ENCODE measurements around the gene STON2.

The STON2 gene

DNA sequence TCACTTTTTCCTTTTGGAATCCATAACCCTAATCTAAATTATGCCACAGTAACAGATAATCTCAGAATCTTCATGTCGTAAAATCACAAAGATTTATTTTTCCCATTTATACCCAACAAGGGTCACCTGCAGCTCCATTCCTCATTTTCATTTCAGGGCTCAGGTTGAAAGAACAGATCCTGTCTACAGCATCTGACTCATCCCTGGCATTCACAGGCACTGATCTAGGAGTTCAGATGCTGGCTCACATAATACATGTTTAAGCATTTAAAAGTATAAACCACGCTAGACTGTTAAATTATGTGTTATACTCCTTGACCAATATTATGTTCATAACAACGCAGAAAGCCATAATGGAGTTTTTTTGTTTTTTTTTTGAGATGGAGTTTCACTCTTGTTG lies 58.3 kb downstream of the STON2 start:
- Mint-ChIP-seq H3K36me3 (ENCODE audit: low read depth) (no peaks in the 10 kb centered on the region), H3K27me3 (peaks cover 7% of the 10 kb centered on the region), H3K27ac (no peak overlapping the region), H3K9me3 (no peaks in the 10 kb centered on the region), H3K4me3 (no peak overlapping the region), H3K4me1 (no peaks in the 10 kb centered on the region)
- ATAC-seq: no peak
- DNase-seq: no peak

DNA sequence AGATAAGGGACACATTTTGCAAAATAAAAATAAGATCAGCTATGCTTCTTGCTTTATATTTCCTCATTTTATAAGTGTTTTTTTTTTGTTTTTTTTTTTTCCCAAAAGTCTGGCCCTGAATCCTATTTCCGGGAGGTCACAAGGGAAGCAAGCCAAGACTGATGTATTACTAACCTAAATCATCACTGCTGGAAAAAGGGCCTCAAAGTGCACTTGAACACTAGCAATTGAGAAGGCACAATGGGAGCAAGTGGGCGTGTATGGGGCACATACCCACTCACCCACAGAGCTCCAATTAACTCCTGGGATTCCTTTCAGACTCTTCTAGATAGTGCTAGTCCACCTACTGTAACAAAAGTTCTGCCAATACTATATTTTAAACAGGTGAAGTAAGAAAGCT lies 58.8 kb downstream of the STON2 start:
- H3K36me3 Mint-ChIP-seq (ENCODE audit: low read depth): no peaks in the 10 kb centered on the region
- no peak for DNase-seq
- no peaks in the 10 kb centered on the region for H3K4me1 Mint-ChIP-seq
- ATAC-seq: no peak
- H3K9me3 Mint-ChIP-seq: no peaks in the 10 kb centered on the region
- no peak overlapping the region for H3K27ac Mint-ChIP-seq
- H3K27me3 Mint-ChIP-seq: peaks cover 7% of the 10 kb centered on the region
- H3K4me3 Mint-ChIP-seq: no peak overlapping the region

GRCh38 chr14:81340201-81340600 lies 59.9 kb downstream of the STON2 start:
- ATAC-seq (no peak), DNase-seq (no peak)
- no peaks in the 10 kb centered on the region for H3K36me3 Mint-ChIP-seq (ENCODE audit: low read depth)
- H3K27ac Mint-ChIP-seq: no peak overlapping the region
- H3K4me3 Mint-ChIP-seq: no peak overlapping the region
- H3K9me3 Mint-ChIP-seq: no peaks in the 10 kb centered on the region
- H3K27me3 Mint-ChIP-seq: peaks cover 3% of the 10 kb centered on the region
- H3K4me1 Mint-ChIP-seq: no peaks in the 10 kb centered on the region

DNA sequence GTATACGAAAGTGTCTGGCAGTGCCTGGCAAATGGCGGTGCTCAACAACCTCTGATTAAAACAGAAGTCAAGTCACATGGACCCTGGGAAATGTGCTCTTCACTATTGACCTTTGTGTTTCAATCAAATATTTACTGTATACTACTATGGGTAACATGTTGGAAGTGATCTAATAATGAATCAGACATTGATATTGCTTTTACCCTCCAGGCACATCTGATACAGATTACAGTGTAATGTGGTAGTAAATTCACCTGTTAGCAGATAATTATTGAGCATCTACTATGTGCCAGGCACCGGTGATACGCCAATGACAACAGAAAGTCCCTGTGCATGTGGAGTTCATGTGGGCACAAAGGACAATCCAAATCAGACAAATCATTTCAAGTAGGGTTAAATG lies 63.1 kb downstream of the STON2 start:
- peaks cover 6% of the 10 kb centered on the region for H3K27me3 Mint-ChIP-seq
- DNase-seq (no peak), ATAC-seq (no peak)
- H3K4me3 Mint-ChIP-seq: no peak overlapping the region
- H3K36me3 Mint-ChIP-seq (ENCODE audit: low read depth): no peaks in the 10 kb centered on the region
- H3K27ac Mint-ChIP-seq: no peak overlapping the region
- no peaks in the 10 kb centered on the region for H3K9me3 Mint-ChIP-seq
- H3K4me1 Mint-ChIP-seq: no peaks in the 10 kb centered on the region

- no peak overlapping the region for H3K4me3 Mint-ChIP-seq
- H3K36me3 Mint-ChIP-seq (ENCODE audit: low read depth): no peaks in the 10 kb centered on the region
- ATAC-seq (no peak), DNase-seq (no peak)
- no peaks in the 10 kb centered on the region for H3K9me3 Mint-ChIP-seq
- peaks cover 6% of the 10 kb centered on the region for H3K27me3 Mint-ChIP-seq
- H3K27ac Mint-ChIP-seq: no peak overlapping the region
- no peaks in the 10 kb centered on the region for H3K4me1 Mint-ChIP-seq
Observed at GRCh38 chr14:81336009-81336408, 64.1 kb downstream of the STON2 start.

- no peak overlapping the region for H3K4me3 Mint-ChIP-seq
- peaks cover 6% of the 10 kb centered on the region for H3K27me3 Mint-ChIP-seq
- DNase-seq (no peak), ATAC-seq (no peak)
- H3K4me1 Mint-ChIP-seq: peaks cover 2% of the 10 kb centered on the region
- H3K36me3 Mint-ChIP-seq (ENCODE audit: low read depth): no peaks in the 10 kb centered on the region
- no peak overlapping the region for H3K27ac Mint-ChIP-seq
- no peaks in the 10 kb centered on the region for H3K9me3 Mint-ChIP-seq
Observed at GRCh38 chr14:81332725-81333124, 67.4 kb downstream of the STON2 start.

GRCh38 chr14:81331229-81332021 lies 68.7 kb downstream of the STON2 start:
- H3K9me3 Mint-ChIP-seq: no peaks in the 10 kb centered on the region
- no peak overlapping the region for H3K4me3 Mint-ChIP-seq
- DNase-seq (no peak), ATAC-seq (no peak)
- peaks cover 2% of the 10 kb centered on the region for H3K4me1 Mint-ChIP-seq
- no peaks in the 10 kb centered on the region for H3K36me3 Mint-ChIP-seq (ENCODE audit: low read depth)
- H3K27me3 Mint-ChIP-seq: peaks cover 6% of the 10 kb centered on the region
- H3K27ac Mint-ChIP-seq: no peak overlapping the region

DNA sequence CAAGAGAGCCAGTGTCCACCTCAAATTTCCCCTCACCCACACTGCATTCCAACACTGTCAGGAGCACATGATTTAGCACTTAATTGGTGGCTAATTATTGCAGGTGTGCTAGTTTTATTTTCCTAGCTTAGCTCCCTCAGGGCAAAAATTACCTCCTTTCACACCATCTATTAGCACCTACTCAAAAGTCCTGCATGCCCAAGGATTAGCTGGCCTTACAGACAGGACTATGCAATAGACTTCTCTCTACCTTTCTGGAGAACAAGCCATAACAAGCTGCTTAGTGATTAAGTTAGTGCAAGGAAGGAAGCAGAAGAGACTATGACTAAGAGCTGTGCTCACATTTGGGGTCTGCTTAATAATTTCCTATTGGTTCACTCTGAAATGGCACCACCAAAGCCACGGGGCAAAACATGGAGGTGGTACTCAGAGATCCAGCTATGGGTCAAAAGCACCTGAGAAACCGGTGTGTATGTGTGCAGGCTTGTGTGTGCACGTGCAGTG lies 69.5 kb downstream of the STON2 start:
- Mint-ChIP-seq H3K27me3 (peaks cover 6% of the 10 kb centered on the region), H3K36me3 (ENCODE audit: low read depth) (no peaks in the 10 kb centered on the region), H3K4me1 (peaks cover 2% of the 10 kb centered on the region), H3K4me3 (no peak overlapping the region), H3K9me3 (no peaks in the 10 kb centered on the region), H3K27ac (no peak overlapping the region)
- ATAC-seq: peak; percentile 49
- no peak for DNase-seq

DNA sequence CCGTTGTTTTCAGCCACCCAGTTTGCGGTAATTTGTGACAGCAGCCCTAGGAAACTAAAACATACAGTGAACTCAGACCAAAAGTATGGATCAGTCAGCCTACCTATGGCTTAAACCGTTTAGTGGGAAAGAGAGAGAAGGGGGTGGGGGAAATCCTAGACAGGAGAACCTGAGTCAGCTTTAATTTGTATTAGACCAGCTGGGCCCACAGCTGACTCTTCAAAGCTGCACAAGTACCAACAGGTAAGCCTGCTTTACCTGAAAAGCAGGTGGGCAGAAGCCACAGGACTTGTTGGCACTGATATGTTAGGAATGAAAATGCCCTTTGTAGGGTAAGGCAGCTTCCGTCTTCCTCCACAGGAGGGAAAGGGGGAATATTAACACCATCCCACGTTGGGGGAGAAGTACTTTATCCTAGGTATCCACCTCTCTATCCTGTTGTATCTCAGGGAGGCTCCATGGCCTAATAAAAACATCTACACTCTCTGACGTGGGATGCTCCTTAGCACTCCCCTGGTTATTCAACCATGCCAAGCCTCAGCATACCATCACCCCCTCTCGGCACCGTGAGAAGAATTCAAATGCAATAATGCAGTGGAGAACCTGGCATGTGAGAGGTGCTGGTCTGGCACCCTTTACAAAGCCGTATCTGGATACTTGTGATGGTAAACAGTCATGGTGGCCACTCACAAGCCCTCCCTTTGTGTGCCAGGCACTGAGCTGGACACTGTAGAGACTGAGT lies 70.3 kb downstream of the STON2 start:
- no peak for ATAC-seq
- no peak for DNase-seq
- H3K27ac Mint-ChIP-seq: no peak overlapping the region
- H3K9me3 Mint-ChIP-seq: no peaks in the 10 kb centered on the region
- peaks cover 4% of the 10 kb centered on the region for H3K27me3 Mint-ChIP-seq
- H3K4me3 Mint-ChIP-seq: no peak overlapping the region
- no peaks in the 10 kb centered on the region for H3K36me3 Mint-ChIP-seq (ENCODE audit: low read depth)
- H3K4me1 Mint-ChIP-seq: peaks cover 2% of the 10 kb centered on the region

DNA sequence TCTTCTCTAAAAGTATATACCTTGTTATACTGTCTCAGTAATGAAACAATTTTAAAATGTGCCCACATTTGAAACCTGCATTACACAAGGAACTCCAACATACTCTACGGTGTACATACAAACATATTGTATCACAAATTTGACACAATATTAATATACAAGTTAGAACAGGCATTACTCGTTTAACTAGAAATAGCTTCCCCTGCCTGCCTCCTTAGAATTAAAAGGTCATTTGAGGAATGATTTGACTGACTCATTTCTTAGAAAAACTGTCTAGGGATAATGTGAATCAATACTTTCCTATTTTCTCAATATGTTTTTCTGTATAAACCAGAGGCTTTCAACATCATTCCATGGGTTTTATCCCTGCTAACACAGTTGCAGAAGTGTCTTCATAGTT lies 73.7 kb downstream of the STON2 start:
- no peak for ATAC-seq
- Mint-ChIP-seq H3K27me3 (peaks cover 4% of the 10 kb centered on the region), H3K36me3 (ENCODE audit: low read depth) (no peaks in the 10 kb centered on the region), H3K4me3 (no peak overlapping the region), H3K27ac (no peak overlapping the region), H3K9me3 (no peaks in the 10 kb centered on the region), H3K4me1 (peaks cover 2% of the 10 kb centered on the region)
- DNase-seq: no peak

- no peaks in the 10 kb centered on the region for H3K36me3 Mint-ChIP-seq (ENCODE audit: low read depth)
- no peak overlapping the region for H3K27ac Mint-ChIP-seq
- ATAC-seq (no peak), DNase-seq (no peak)
- H3K9me3 Mint-ChIP-seq: no peaks in the 10 kb centered on the region
- no peaks in the 10 kb centered on the region for H3K4me1 Mint-ChIP-seq
- no peak overlapping the region for H3K4me3 Mint-ChIP-seq
- peaks cover 4% of the 10 kb centered on the region for H3K27me3 Mint-ChIP-seq
Observed at GRCh38 chr14:81324011-81324410, 76.1 kb downstream of the STON2 start.

DNA sequence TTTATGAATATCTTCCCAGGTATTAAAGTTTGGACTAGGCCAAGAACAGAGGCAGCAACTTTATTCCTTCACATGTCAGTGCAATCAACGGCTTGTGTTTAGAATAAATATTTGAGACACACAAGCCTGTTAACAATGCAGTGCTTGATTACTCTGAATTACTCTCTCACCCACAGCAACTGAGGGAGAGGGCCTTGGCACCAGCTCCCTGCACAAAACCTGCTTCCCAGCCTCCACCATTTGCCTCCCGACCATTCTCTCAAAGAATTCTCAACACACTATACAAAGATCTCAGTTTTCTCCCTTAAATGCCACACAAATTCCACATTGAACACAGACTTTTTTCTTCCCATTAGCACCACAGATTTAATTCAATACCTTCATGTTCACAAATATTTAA lies 77.0 kb downstream of the STON2 start:
- no peak overlapping the region for H3K27ac Mint-ChIP-seq

DNA sequence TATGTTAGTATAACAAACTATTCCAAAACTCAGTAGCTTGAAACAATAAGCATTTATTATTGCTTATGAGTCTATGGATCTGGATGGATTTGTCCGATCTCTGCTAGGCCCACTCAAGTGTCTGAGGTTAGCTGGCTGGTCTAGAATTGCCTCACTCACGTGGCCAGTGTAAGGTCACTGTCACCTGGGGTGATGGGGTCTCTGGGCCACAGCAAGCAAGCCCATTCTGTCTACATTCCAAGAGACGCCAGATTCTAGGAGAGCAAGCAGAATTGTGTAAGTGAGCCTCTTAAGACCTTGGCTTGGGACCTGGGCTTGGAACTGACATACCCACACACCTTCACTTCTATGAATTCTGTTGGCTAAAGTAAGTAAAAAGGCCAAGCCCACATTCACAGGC lies 80.2 kb downstream of the STON2 start:
- Mint-ChIP-seq H3K4me1 (no peaks in the 10 kb centered on the region), H3K27me3 (peaks cover 4% of the 10 kb centered on the region), H3K27ac (no peak overlapping the region), H3K36me3 (ENCODE audit: low read depth) (no peaks in the 10 kb centered on the region), H3K9me3 (no peaks in the 10 kb centered on the region), H3K4me3 (no peak overlapping the region)
- ATAC-seq (no peak), DNase-seq (no peak)

More for the DNA sequence above, 77.0 kb downstream of the STON2 start:
- H3K36me3 Mint-ChIP-seq (ENCODE audit: low read depth): no peaks in the 10 kb centered on the region
- H3K27me3 Mint-ChIP-seq: peaks cover 4% of the 10 kb centered on the region
- ATAC-seq: no peak
- no peaks in the 10 kb centered on the region for H3K4me1 Mint-ChIP-seq
- H3K9me3 Mint-ChIP-seq: no peaks in the 10 kb centered on the region
- H3K4me3 Mint-ChIP-seq: no peak overlapping the region
- no peak for DNase-seq

DNA sequence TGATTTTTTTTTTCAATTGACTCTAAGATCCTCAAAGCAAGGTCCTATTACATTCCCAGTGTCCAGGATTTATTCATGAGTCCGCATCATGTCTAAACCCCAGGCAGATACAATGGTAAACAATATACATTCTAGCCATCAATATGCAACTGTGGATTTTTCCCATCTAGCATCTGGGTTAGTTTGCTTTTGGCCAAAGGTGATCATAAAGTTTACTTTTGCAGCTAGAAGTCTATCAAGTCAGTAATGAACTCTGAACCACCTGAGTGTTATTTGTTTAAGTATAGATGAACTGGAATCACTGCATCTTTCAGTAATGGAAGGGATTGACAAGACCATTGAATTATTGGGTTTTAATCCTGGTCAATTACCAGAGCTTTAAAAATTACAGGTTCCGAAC lies 80.8 kb downstream of the STON2 start:
- Mint-ChIP-seq H3K9me3 (no peaks in the 10 kb centered on the region), H3K4me1 (no peaks in the 10 kb centered on the region), H3K36me3 (ENCODE audit: low read depth) (no peaks in the 10 kb centered on the region), H3K27ac (no peak overlapping the region), H3K4me3 (no peak overlapping the region), H3K27me3 (peaks cover 4% of the 10 kb centered on the region)
- no peak for DNase-seq
- ATAC-seq: no peak

DNA sequence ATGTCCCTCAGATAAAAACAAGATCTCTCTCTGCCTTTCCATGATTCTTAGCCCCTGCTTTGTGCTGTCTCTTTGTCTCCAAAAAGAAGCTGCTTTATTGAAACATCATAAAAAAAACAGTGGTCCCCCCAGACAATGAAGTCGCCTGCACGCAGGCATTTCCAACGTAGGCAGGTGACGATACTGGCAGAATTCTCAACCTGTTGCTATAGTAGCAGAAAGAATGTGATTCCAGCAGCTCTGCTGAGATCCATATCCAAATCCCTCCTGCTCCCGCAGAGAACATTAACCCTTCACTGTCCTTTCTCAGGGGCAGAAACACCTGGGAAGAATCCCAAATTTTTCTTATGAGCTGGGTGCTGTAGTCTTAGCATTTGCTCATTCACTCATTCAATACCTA lies 84.8 kb downstream of the STON2 start:
- no peak for DNase-seq
- Mint-ChIP-seq H3K27me3 (peaks cover 2% of the 10 kb centered on the region), H3K4me1 (no peaks in the 10 kb centered on the region), H3K4me3 (no peak overlapping the region), H3K36me3 (ENCODE audit: low read depth) (no peaks in the 10 kb centered on the region), H3K27ac (no peak overlapping the region), H3K9me3 (no peaks in the 10 kb centered on the region)
- ATAC-seq: no peak
